ENCODE results near the gene UBN1.

Gene UBN1

DNA sequence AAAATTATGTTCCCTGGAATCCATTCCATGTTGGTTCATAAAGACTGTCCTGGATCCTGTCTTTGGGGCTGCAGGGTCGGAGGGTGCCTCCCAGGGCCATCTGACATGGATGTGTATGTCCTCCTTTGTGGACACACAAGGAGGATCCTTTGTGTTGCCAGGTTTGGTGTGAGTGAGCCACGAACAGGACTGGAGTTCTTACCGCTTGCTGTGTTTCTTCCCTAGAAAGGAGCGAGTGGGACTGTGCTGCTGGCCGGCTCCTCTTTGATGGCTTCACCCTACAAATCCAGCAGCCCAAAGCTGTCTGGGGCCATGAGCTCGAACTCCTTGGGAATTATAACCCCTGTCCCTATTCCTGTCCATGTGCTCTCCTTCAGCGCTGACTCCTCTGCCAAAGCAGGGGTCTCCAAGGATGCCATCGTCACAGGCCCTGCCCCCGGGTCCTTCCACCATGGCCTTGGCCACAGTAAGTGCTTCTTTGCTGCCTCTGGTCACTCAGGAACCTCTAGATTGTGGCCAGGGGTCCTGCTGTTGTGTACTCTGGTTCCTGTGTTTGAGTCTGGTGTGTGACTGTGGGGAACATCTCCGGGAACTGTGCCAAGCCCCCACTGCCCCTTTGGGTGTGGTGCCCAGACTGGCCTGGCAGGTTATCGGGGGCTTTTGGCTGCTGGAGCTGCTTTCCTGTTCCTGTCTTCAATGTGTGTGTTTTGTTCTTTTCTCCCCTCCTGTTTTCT lies 29.5 kb downstream of the UBN1 start:
- Histone ChIP-seq H3K27me3 (ENCODE audit: insufficient read depth, low read depth, severe bottlenecking) (no peaks in the 10 kb centered on the region), H3K27ac (no peak overlapping the region), H3K36me3 (peaks cover 93% of the 10 kb centered on the region), H3K4me3 (ENCODE audit: low read depth, low read length) (no peak overlapping the region), H3K9me3 (ENCODE audit: severe bottlenecking) (no peaks in the 10 kb centered on the region)
- no peak for DNase-seq
- TF ChIP-seq, protein P1, sequence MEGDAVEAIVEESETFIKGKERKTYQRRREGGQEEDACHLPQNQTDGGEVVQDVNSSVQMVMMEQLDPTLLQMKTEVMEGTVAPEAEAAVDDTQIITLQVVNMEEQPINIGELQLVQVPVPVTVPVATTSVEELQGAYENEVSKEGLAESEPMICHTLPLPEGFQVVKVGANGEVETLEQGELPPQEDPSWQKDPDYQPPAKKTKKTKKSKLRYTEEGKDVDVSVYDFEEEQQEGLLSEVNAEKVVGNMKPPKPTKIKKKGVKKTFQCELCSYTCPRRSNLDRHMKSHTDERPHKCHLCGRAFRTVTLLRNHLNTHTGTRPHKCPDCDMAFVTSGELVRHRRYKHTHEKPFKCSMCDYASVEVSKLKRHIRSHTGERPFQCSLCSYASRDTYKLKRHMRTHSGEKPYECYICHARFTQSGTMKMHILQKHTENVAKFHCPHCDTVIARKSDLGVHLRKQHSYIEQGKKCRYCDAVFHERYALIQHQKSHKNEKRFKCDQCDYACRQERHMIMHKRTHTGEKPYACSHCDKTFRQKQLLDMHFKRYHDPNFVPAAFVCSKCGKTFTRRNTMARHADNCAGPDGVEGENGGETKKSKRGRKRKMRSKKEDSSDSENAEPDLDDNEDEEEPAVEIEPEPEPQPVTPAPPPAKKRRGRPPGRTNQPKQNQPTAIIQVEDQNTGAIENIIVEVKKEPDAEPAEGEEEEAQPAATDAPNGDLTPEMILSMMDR (IDR thresholded peaks at IDR 0.05; ENCODE audit: low read depth, low read length), result no peak

DNA sequence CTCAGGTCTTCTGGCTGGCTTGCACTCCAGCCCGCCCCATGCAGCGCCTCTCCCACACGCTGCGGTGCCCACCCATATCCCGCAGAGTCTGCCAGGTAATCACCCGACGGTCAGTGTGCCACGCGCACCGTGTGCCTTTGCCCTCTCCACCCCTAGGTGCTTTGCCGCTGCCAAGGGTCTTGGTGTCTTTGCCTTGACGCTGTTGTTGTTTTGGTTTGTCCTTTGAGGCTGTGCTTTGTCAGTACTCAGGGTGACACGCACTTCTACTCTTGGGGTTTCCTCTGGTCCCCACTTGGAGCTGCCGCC lies 30.1 kb downstream of the UBN1 start:
- Histone ChIP-seq H3K4me3 (ENCODE audit: low read depth, low read length) (no peak overlapping the region), H3K9me3 (ENCODE audit: severe bottlenecking) (no peaks in the 10 kb centered on the region), H3K27me3 (ENCODE audit: insufficient read depth, low read depth, severe bottlenecking) (no peaks in the 10 kb centered on the region), H3K27ac (no peak overlapping the region), H3K36me3 (peaks cover 95% of the 10 kb centered on the region)
- DNase-seq, result no peak
- TF ChIP-seq, protein P1 (IDR thresholded peaks at IDR 0.05; ENCODE audit: low read depth, low read length), result no peak

DNA sequence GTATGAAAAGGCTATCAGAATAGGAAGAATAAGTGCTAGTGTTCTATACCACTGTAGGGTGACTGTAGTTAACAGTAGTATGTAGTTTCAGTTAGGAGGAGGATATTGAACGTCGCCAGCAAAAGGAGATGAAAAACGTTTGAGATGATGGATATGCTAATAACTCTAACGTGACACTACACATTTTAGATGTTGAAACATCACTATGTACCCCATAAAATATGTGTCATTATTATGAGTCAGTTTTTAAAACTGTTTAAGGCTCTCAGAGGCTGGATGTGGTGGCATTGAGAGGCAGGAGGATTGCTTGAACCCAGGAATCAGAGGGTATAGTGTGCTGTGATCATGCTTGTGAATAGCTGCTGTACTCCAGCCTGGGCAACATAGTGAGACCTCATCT lies 31.8 kb downstream of the UBN1 start:
- no peaks in the 10 kb centered on the region for H3K27me3 ChIP-seq (ENCODE audit: insufficient read depth, low read depth, severe bottlenecking)
- DNase-seq, result no peak
- H3K9me3 ChIP-seq (ENCODE audit: severe bottlenecking), result no peaks in the 10 kb centered on the region
- H3K27ac ChIP-seq, result no peak overlapping the region
- peaks cover 95% of the 10 kb centered on the region for H3K36me3 ChIP-seq
- TF ChIP-seq, protein P1 (IDR thresholded peaks at IDR 0.05; ENCODE audit: low read depth, low read length), result no peak
- no peak overlapping the region for H3K4me3 ChIP-seq (ENCODE audit: low read depth, low read length)

DNA sequence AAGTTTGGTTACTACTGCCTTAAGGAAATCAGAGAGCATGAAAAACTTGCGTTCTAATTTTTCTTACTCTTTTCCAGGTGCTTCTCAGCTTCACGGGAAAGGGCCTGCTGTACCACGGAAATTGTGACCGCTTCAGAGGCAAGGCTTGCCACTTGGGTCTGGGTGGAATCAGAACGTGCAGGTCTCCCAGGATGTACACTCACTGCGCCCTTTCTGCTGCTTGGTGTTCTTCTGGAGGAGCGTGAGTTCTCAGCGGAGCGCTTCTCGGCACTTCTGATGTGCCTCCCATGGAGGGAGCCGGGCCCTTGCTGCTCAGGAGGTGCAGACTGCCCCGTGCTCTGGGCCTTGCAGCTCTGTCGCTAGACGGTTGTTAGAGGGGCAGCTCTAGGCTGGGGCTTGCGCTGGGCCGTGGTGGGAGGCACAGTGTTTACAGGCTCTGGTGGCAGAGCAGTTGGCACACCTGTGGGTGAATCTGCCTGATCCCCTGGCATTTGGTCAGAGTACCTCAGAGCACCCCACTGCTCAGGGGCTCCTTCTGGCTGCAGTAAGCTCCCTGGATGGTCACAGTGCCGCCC lies 32.8 kb downstream of the UBN1 start:
- Histone ChIP-seq H3K36me3 (peaks cover 95% of the 10 kb centered on the region), H3K27ac (no peak overlapping the region), H3K9me3 (ENCODE audit: severe bottlenecking) (no peaks in the 10 kb centered on the region), H3K4me3 (ENCODE audit: low read depth, low read length) (no peak overlapping the region), H3K27me3 (ENCODE audit: insufficient read depth, low read depth, severe bottlenecking) (no peaks in the 10 kb centered on the region)
- TF ChIP-seq, protein P1 (IDR thresholded peaks at IDR 0.05; ENCODE audit: low read depth, low read length), result no peak
- no peak for DNase-seq

- H3K4me3 ChIP-seq (ENCODE audit: low read depth, low read length), result no peak overlapping the region
- TF ChIP-seq, protein P1 (IDR thresholded peaks at IDR 0.05; ENCODE audit: low read depth, low read length), result no peak
- H3K36me3 ChIP-seq, result peaks cover 91% of the 10 kb centered on the region
- H3K9me3 ChIP-seq (ENCODE audit: severe bottlenecking), result no peaks in the 10 kb centered on the region
- no peaks in the 10 kb centered on the region for H3K27me3 ChIP-seq (ENCODE audit: insufficient read depth, low read depth, severe bottlenecking)
- no peak for DNase-seq
- H3K27ac ChIP-seq, result no peak overlapping the region
Measured at GRCh38 chr16:4882000-4882632, 34.8 kb downstream of the UBN1 start.
